ENCODE results near the gene PTAFR. TPM values are rescaled to one million over a fixed set of nuclear protein-coding genes. Genes with fewer than 3 reads are reported as not detected.

The PTAFR gene
- total RNA-seq, 1 experiment from 2014 or later: 1.9 TPM

DNA sequence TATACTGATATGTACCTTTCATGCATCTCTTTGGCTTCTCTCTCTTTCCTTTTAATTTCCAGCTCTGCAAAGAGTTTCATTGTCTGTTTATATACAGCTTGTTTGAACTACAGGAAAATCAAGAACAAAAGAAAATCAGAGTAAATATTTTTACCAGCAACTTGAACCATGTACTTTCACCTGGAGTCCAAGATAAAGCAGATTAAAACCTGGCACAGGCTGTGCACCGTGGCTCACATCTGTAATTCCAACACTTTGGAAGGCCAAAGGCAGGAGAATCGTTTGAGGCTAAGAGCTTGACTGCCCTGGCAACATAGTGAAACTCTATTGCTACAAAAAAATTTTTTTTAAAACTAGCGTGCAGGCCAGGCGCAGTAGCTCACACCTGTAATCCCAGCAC, 28.8 kb upstream of the PTAFR start:
- Histone ChIP-seq H3K14ac (ENCODE audit: insufficient read depth, low read length) (no peak overlapping the region), H4K8ac (replicated peaks; ENCODE audit: insufficient read length, low read depth, low read length) (no peak overlapping the region), H3K4me2 (ENCODE audit: insufficient read depth, insufficient read length, low read length) (no peak overlapping the region), H2AFZ (ENCODE audit: low read length) (no peak overlapping the region), H3K23me2 (ENCODE audit: insufficient read length, low read depth, low read length, poor library complexity, severe bottlenecking) (no peaks in the 10 kb centered on the region), H4K20me1 (ENCODE audit: control insufficient read depth, insufficient read depth, insufficient read length) (no peaks in the 10 kb centered on the region), H3K9ac (ENCODE audit: extremely low read depth, insufficient read length, low read length) (no peak overlapping the region), H2BK12ac (ENCODE audit: insufficient read length, low read depth, low read length) (no peak overlapping the region), H3K4me1 (ENCODE audit: insufficient read depth, low read length) (no peaks in the 10 kb centered on the region), H3K23ac (ENCODE audit: insufficient read length, low read depth, low read length) (no peak overlapping the region), H3K79me1 (ENCODE audit: insufficient read depth, low read depth, low read length, poor library complexity, severe bottlenecking) (no peaks in the 10 kb centered on the region), H2AK5ac (ENCODE audit: insufficient read length, low read length) (no peak overlapping the region), H2BK5ac (ENCODE audit: insufficient read length, low read length) (no peak overlapping the region), H3K56ac (ENCODE audit: insufficient read length, low read depth, low read length) (no peak overlapping the region), H3T11ph (ENCODE audit: low read length) (no peak overlapping the region), H4K5ac (ENCODE audit: insufficient read length, low read depth, low read length) (no peak overlapping the region), H3K27me3 (ENCODE audit: insufficient read depth, low read length) (no peaks in the 10 kb centered on the region), H3K79me2 (ENCODE audit: insufficient read depth, low read length) (no peaks in the 10 kb centered on the region), H2BK15ac (ENCODE audit: low read depth, low read length) (no peak overlapping the region), H3K18ac (ENCODE audit: insufficient read length, low read depth, low read length) (no peak overlapping the region), H3K4ac (ENCODE audit: low read depth, low read length) (no peak overlapping the region), H3K27ac (ENCODE audit: insufficient read length, low read depth, low read length) (no peak overlapping the region), H3K9me3 (ENCODE audit: control insufficient read depth, low read depth, low read length) (no peaks in the 10 kb centered on the region), H4K91ac (ENCODE audit: insufficient read length, low read depth, low read length) (no peak overlapping the region), H2BK120ac (ENCODE audit: low read depth, low read length, poor library complexity, severe bottlenecking) (no peak overlapping the region), H2BK20ac (ENCODE audit: low read depth, low read length, poor library complexity, severe bottlenecking) (no peak overlapping the region)
- Mint-ChIP-seq H3K4me1 (peaks cover 4 to 6% of the 10 kb centered on the region in 2 experiments), H3K9me3 (no peaks in the 10 kb centered on the region), H3K36me3 (ENCODE audit: insufficient read depth in 1 of 3, low read depth in 3 of 3) (peaks cover 34 to 69% (median 53%) of the 10 kb centered on the region in 3 experiments; a peak in 6 of 7 replicates), H3K27me3 (ENCODE audit: low read depth) (no peaks in the 10 kb centered on the region), H3K4me3 (no peak overlapping the region), H3K27ac (no peak overlapping the region)
- TF ChIP-seq, protein P1, sequence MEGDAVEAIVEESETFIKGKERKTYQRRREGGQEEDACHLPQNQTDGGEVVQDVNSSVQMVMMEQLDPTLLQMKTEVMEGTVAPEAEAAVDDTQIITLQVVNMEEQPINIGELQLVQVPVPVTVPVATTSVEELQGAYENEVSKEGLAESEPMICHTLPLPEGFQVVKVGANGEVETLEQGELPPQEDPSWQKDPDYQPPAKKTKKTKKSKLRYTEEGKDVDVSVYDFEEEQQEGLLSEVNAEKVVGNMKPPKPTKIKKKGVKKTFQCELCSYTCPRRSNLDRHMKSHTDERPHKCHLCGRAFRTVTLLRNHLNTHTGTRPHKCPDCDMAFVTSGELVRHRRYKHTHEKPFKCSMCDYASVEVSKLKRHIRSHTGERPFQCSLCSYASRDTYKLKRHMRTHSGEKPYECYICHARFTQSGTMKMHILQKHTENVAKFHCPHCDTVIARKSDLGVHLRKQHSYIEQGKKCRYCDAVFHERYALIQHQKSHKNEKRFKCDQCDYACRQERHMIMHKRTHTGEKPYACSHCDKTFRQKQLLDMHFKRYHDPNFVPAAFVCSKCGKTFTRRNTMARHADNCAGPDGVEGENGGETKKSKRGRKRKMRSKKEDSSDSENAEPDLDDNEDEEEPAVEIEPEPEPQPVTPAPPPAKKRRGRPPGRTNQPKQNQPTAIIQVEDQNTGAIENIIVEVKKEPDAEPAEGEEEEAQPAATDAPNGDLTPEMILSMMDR (conservative IDR thresholded peaks at IDR 0.05): no peak
- DNase-seq: no peak
- no CpG with 5 or more reads among the region's 4 CpGs for WGBS (ENCODE audit: extremely low coverage, insufficient read length, low lambda C conversion rate)
